NCI-H1417 treated with DMSO at 0.1 percent for 48 hours (cell line): ENCODE data around the gene SULT1C4.
"Not testable (repeated sequence)": the region's sequence is repeated elsewhere in the genome, so short reads cannot be mapped to it uniquely, and the experiment has no call there.

ENCODE experiments used
- DNase-seq: peaks from one replicate; lab custom pipeline; 2025; lab: John Stamatoyannopoulos, UW

SULT1C4 gene

GRCh38 chr2:108413711-108414095, 35.9 kb downstream of the SULT1C4 start:
- no peak for DNase-seq

- no peak for DNase-seq
These were observed 36.6 kb downstream of the SULT1C4 start for GRCh38 chr2:108414256-108414876.

- no peak for DNase-seq
These were observed 37.2 kb downstream of the SULT1C4 start for GRCh38 chr2:108414945-108415344.

- no peak for DNase-seq
These were observed 39.5 kb downstream of the SULT1C4 start for GRCh38 chr2:108417254-108417653.

GRCh38 chr2:108418416-108418815, 40.7 kb downstream of the SULT1C4 start:
- DNase-seq: no peak

GRCh38 chr2:108423067-108423466, 45.3 kb downstream of the SULT1C4 start:
- DNase-seq: no peak

GRCh38 chr2:108423502-108424251, 45.9 kb downstream of the SULT1C4 start:
- no peak for DNase-seq

- no peak for DNase-seq
These were observed 50.7 kb downstream of the SULT1C4 start for GRCh38 chr2:108428286-108429009.

GRCh38 chr2:108435578-108435977, 57.8 kb downstream of the SULT1C4 start:
- DNase-seq: not testable (repeated sequence)

- no peak for DNase-seq
These were observed 59.2 kb downstream of the SULT1C4 start for GRCh38 chr2:108436976-108437375.
